ENCODE results near the gene SYCE3. TPM values are rescaled to one million over a fixed set of nuclear protein-coding genes. Genes with fewer than 3 reads are reported as not detected.

Gene SYCE3
- total RNA-seq, 2 donors from 2014 or later: not detected

- Histone ChIP-seq H3K27me3 (no peaks in the 10 kb centered on the region), H3K27ac (no peak overlapping the region), H3K9me3 (no peaks in the 10 kb centered on the region), H3K36me3 (peaks cover 80% of the 10 kb centered on the region), H3K4me1 (peaks cover 0 to 14% of the 10 kb centered on the region in 2 donors), H3K4me3 (no peak overlapping the region)
- DNase-seq (ENCODE audit: low spot score): no peak
- TF ChIP-seq CTCF (IDR thresholded peaks at IDR 0.05): no peak
These were observed 10.2 kb upstream of the SYCE3 start for GRCh38 chr22:50572965-50573364.

GRCh38 chr22:50571264-50572175 is 8.8 kb upstream of the SYCE3 start:
- H3K4me3 ChIP-seq: no peak overlapping the region
- no peaks in the 10 kb centered on the region for H3K27me3 ChIP-seq
- no peak overlapping the region for H3K27ac ChIP-seq
- no peak for DNase-seq (ENCODE audit: low spot score)
- H3K4me1 ChIP-seq: peaks cover 0 to 9% of the 10 kb centered on the region in 2 donors
- TF ChIP-seq CTCF (IDR thresholded peaks at IDR 0.05): no peak
- H3K9me3 ChIP-seq: no peaks in the 10 kb centered on the region
- peaks cover 87% of the 10 kb centered on the region for H3K36me3 ChIP-seq

- TF ChIP-seq CTCF (IDR thresholded peaks at IDR 0.05): no peak
- Histone ChIP-seq H3K27me3 (no peaks in the 10 kb centered on the region), H3K4me3 (no peak overlapping the region), H3K36me3 (peaks cover 81% of the 10 kb centered on the region), H3K4me1 (peaks cover 0 to 2% of the 10 kb centered on the region in 2 donors), H3K27ac (no peak overlapping the region), H3K9me3 (no peaks in the 10 kb centered on the region)
- DNase-seq (ENCODE audit: low spot score): no peak
These were observed 8.1 kb upstream of the SYCE3 start for GRCh38 chr22:50570861-50571260.

- no peaks in the 10 kb centered on the region for H3K9me3 ChIP-seq
- H3K4me3 ChIP-seq: no peak overlapping the region
- TF ChIP-seq CTCF (IDR thresholded peaks at IDR 0.05): no peak
- no peaks in the 10 kb centered on the region for H3K27me3 ChIP-seq
- no peak overlapping the region for H3K27ac ChIP-seq
- H3K4me1 ChIP-seq: no peaks in the 10 kb centered on the region
- DNase-seq (ENCODE audit: low spot score): no peak
- H3K36me3 ChIP-seq: peaks cover 72% of the 10 kb centered on the region
These were observed 7.3 kb upstream of the SYCE3 start for GRCh38 chr22:50569896-50570535.

GRCh38 chr22:50569041-50569459 is 6.3 kb upstream of the SYCE3 start:
- Histone ChIP-seq H3K4me3 (no peak overlapping the region), H3K27me3 (no peaks in the 10 kb centered on the region), H3K4me1 (no peaks in the 10 kb centered on the region), H3K9me3 (no peaks in the 10 kb centered on the region), H3K27ac (no peak overlapping the region), H3K36me3 (peaks cover 68% of the 10 kb centered on the region)
- no peak for TF ChIP-seq CTCF (IDR thresholded peaks at IDR 0.05)
- DNase-seq (ENCODE audit: low spot score): no peak

All from right atrium auricular region (tissue), 2 donors.